ENCODE results near the gene CEP170B.
"Not testable (repeated sequence)": the region's sequence is repeated elsewhere in the genome, so short reads cannot be mapped to it uniquely, and the experiment has no call there.

DNA sequence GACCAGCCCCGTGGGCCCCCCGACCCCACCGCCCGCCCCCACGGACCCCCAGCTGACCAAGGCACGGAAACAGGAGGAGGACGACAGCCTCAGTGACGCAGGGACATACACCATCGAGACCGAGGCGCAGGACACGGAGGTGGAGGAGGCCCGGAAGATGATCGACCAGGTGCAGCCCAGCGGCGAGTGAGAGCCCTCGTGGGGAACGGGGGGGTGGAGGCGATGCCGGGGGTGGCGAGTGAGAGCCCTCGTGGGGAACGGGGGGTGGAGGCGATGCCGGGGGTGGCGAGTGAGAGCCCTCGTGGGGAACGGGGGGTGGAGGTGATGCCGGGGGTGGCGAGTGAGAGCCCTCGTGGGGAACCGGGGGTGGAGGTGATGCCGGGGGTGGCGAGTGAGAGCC lies 19.3 kb downstream of the CEP170B start:
- not testable (repeated sequence) for TF ChIP-seq EZH2 (IDR thresholded peaks at IDR 0.05; ENCODE audit: insufficient read depth, poor library complexity, severe bottlenecking); EZH2phosphoT487 (IDR thresholded peaks at IDR 0.05; ENCODE audit: insufficient read depth, low read depth)

Data from GM23248 (cell line).